Neuronal stem cell (in vitro differentiated cells): ENCODE results near the gene ZFYVE9.
"Not testable (repeated sequence)": the region's sequence is repeated elsewhere in the genome, so short reads cannot be mapped to it uniquely, and the experiment has no call there.

Experiments
- DNase-seq: peaks from one replicate; pipeline ENCODE4 v3.0.0-alpha.2; 2013; ENCODE audit warnings: low spot score
- H2AFZ ChIP-seq: one replicate; pipeline ENCODE4 v1.6.1; 2013; ENCODE audit warnings: mild to moderate bottlenecking, low read length, inconsistent platforms
- H2AK5ac ChIP-seq: 2 replicates; pipeline ENCODE4 v1.6.1; 2013; ENCODE audit warnings: low read depth, mild to moderate bottlenecking, inconsistent platforms, low read length, moderate library complexity, mixed read lengths
- H2BK120ac ChIP-seq: 2 replicates; pipeline ENCODE4 v1.6.1; 2013; ENCODE audit warnings: low read depth, mild to moderate bottlenecking, inconsistent platforms, low read length, moderate library complexity, mixed read lengths
- H2BK12ac ChIP-seq: one replicate; pipeline ENCODE4 v1.6.1; 2013; ENCODE audit warnings: low read length, inconsistent platforms
- H2BK15ac ChIP-seq: 2 replicates; pipeline ENCODE4 v1.6.1; 2013; ENCODE audit warnings: mild to moderate bottlenecking, low read length, inconsistent platforms, mixed read lengths
- H2BK5ac ChIP-seq: one replicate; pipeline ENCODE4 v1.6.1; 2013; ENCODE audit warnings: inconsistent platforms, mild to moderate bottlenecking, low read length, moderate library complexity
- H3K14ac ChIP-seq: one replicate; pipeline ENCODE4 v1.6.1; 2013; ENCODE audit warnings: low read length, inconsistent platforms
- H3K18ac ChIP-seq: 2 replicates; pipeline ENCODE4 v1.6.1; 2013; ENCODE audit warnings: low read length, inconsistent platforms
- H3K23ac ChIP-seq: 2 replicates; pipeline ENCODE4 v1.6.1; 2013; ENCODE audit warnings: low read depth, mild to moderate bottlenecking, mixed read lengths, low read length, inconsistent platforms; ENCODE audit not compliant: poor library complexity
- H3K27ac ChIP-seq: replicated peaks from 3 replicates; pipeline ENCODE4 v1.5.1; 2013; ENCODE audit warnings: low read length, inconsistent platforms
- H3K27me3 ChIP-seq, 3 experiments: 2 replicates each; pipeline ENCODE4 v1.6.1; 2013; ENCODE audit warnings: low read length in 3 of 3, mild to moderate bottlenecking in 2 of 3, inconsistent platforms in 1 of 3, low read depth in 1 of 3, mixed read lengths in 1 of 3, moderate library complexity in 1 of 3; ENCODE audit not compliant: control insufficient read depth in 3 of 3, insufficient read depth in 3 of 3
- H3K36me3 ChIP-seq, 2 donors: replicated peaks in 1 of 2; 2 replicates each; pipeline ENCODE4 v1.6.1; 2013; ENCODE audit warnings: low read length in 2 of 2; ENCODE audit not compliant: control insufficient read depth in 2 of 2, insufficient read depth in 2 of 2
- H3K4ac ChIP-seq: 2 replicates; pipeline ENCODE4 v1.6.1; 2013; ENCODE audit warnings: inconsistent platforms, mild to moderate bottlenecking, low read length, moderate library complexity
- H3K4me1 ChIP-seq, 2 donors: 1 replicate in 1 of 2; 2 replicates in 1 of 2; pipeline ENCODE4 v1.6.1; 2013; ENCODE audit warnings: low read length in 2 of 2, low read depth in 1 of 2; ENCODE audit not compliant: control insufficient read depth in 2 of 2, insufficient read depth in 1 of 2
- H3K4me2 ChIP-seq: one replicate; pipeline ENCODE4 v1.6.1; 2013; ENCODE audit warnings: mild to moderate bottlenecking, low read length, inconsistent platforms; ENCODE audit not compliant: insufficient read depth, poor library complexity, severe bottlenecking
- H3K4me3 ChIP-seq, 2 donors: 2 replicates each; pipeline ENCODE4 v1.5.1; 2013; ENCODE audit warnings: low read length in 2 of 2, mild to moderate bottlenecking in 2 of 2, inconsistent platforms in 1 of 2, moderate library complexity in 1 of 2
- H3K79me1 ChIP-seq: one replicate; pipeline ENCODE4 v1.6.1; 2013; ENCODE audit warnings: low read depth, mild to moderate bottlenecking, inconsistent platforms, low read length, moderate library complexity
- H3K9ac ChIP-seq: one replicate; pipeline ENCODE4 v1.6.1; 2013; ENCODE audit warnings: mild to moderate bottlenecking, low read depth, low read length, inconsistent platforms; ENCODE audit not compliant: poor library complexity
- H3K9me3 ChIP-seq, 2 donors: replicated peaks in 1 of 2; 2 replicates each; pipeline versions ENCODE3 to v1.6.1; 2013; ENCODE audit warnings: low read length in 2 of 2, mild to moderate bottlenecking in 2 of 2, inconsistent platforms in 1 of 2, low read depth in 1 of 2, mixed read lengths in 1 of 2, moderate library complexity in 1 of 2; ENCODE audit not compliant: control insufficient read depth in 2 of 2, insufficient read depth in 1 of 2
- H4K8ac ChIP-seq: one replicate; pipeline ENCODE4 v1.6.1; 2013; ENCODE audit warnings: low read depth, mild to moderate bottlenecking, inconsistent platforms, low read length, moderate library complexity
- H4K91ac ChIP-seq: one replicate; pipeline ENCODE4 v1.6.1; 2013; ENCODE audit warnings: low read length, low read depth, mild to moderate bottlenecking, inconsistent platforms; ENCODE audit not compliant: poor library complexity
- WGBS, 2 donors: extraction: QIAGEN DNeasy Blood & Tissue Kit; methylation state at CpG; one replicate each; pipeline ENCODE4 v1.1.7; 2013; ENCODE audit warnings: missing lambda C conversion rate in 2 of 2, mixed read lengths in 1 of 2; ENCODE audit not compliant: insufficient read length in 2 of 2, insufficient replicate concordance in 1 of 2; ENCODE audit errors: extremely low coverage in 2 of 2; 5-methylcytosine and 5-hydroxymethylcytosine counted together

Gene ZFYVE9

GRCh38 chr1:52180176-52180575, 38.3 kb downstream of the ZFYVE9 start:
- Histone ChIP-seq H3K27ac (no peak overlapping the region), H2BK15ac (no peak overlapping the region), H3K9ac (no peak overlapping the region), H2AK5ac (no peak overlapping the region), H3K23ac (no peak overlapping the region), H3K36me3 (no peaks in the 10 kb centered on the region), H3K18ac (no peak overlapping the region), H2BK5ac (no peak overlapping the region), H4K91ac (no peak overlapping the region), H3K9me3 (peaks cover 2 to 8% of the 10 kb centered on the region in 2 donors), H3K27me3 (no peaks in the 10 kb centered on the region), H2BK12ac (no peak overlapping the region), H3K4me2 (no peak overlapping the region), H3K4me1 (no peaks in the 10 kb centered on the region), H4K8ac (no peak overlapping the region), H3K79me1 (no peaks in the 10 kb centered on the region), H3K4ac (no peak overlapping the region), H2BK120ac (no peak overlapping the region), H3K14ac (no peak overlapping the region), H3K4me3 (no peak overlapping the region), H2AFZ (no peak overlapping the region)
- no peak for DNase-seq
- WGBS, 2 donors: no CpG with 5 or more reads among the region's 3 CpGs

- H2BK15ac ChIP-seq, H3K14ac ChIP-seq, H2BK12ac ChIP-seq, H3K27me3 ChIP-seq, H3K4ac ChIP-seq, H2BK120ac ChIP-seq, H2BK5ac ChIP-seq, H3K4me1 ChIP-seq, H4K91ac ChIP-seq, H2AK5ac ChIP-seq, H3K4me3 ChIP-seq, H4K8ac ChIP-seq, DNase-seq, H3K18ac ChIP-seq, H3K79me1 ChIP-seq, H3K36me3 ChIP-seq, H3K23ac ChIP-seq, H3K9ac ChIP-seq, H2AFZ ChIP-seq: not testable (repeated sequence)
- Histone ChIP-seq H3K4me2 (peak overlapping the region; percentile 11), H3K9me3 (peaks cover 2 to 13% of the 10 kb centered on the region in 2 donors), H3K27ac (peak overlapping the region; percentile 67)
- WGBS, 2 donors: no CpG with 5 or more reads among the region's 36 CpGs
Observed at GRCh38 chr1:52181759-52182158, 39.9 kb downstream of the ZFYVE9 start.

- not testable (repeated sequence) for H3K27me3 ChIP-seq, H3K4me1 ChIP-seq, H2BK120ac ChIP-seq, H3K14ac ChIP-seq, H3K4me3 ChIP-seq, H2AK5ac ChIP-seq, H2BK5ac ChIP-seq, H3K4me2 ChIP-seq, H3K23ac ChIP-seq, H3K79me1 ChIP-seq, H3K27ac ChIP-seq, H4K91ac ChIP-seq, H3K18ac ChIP-seq, H3K36me3 ChIP-seq, H4K8ac ChIP-seq, H3K4ac ChIP-seq, H2BK15ac ChIP-seq, H3K9ac ChIP-seq, H2AFZ ChIP-seq, H2BK12ac ChIP-seq, DNase-seq
- WGBS, 2 donors: no CpG with 5 or more reads among the region's 5 CpGs
- peaks cover under 1 to 18% of the 10 kb centered on the region in 2 donors for H3K9me3 ChIP-seq
Observed at GRCh38 chr1:52182328-52182727, 40.4 kb downstream of the ZFYVE9 start.

- Histone ChIP-seq H3K4me2 (no peak overlapping the region), H2BK5ac (no peak overlapping the region), H2BK15ac (no peak overlapping the region), H2AFZ (no peak overlapping the region), H3K18ac (no peak overlapping the region), H3K9ac (no peak overlapping the region), H3K27ac (no peak overlapping the region), H3K4me1 (no peaks in the 10 kb centered on the region), H2AK5ac (no peak overlapping the region), H3K36me3 (no peaks in the 10 kb centered on the region), H4K8ac (no peak overlapping the region), H2BK12ac (no peak overlapping the region), H3K27me3 (no peaks in the 10 kb centered on the region), H3K79me1 (no peaks in the 10 kb centered on the region), H4K91ac (no peak overlapping the region), H3K9me3 (peaks cover 0 to 18% of the 10 kb centered on the region in 2 donors), H3K4me3 (no peak overlapping the region), H3K14ac (no peak overlapping the region), H3K23ac (no peak overlapping the region), H2BK120ac (no peak overlapping the region), H3K4ac (no peak overlapping the region)
- no peak for DNase-seq
- 100% methylated on average over 1 to 3 of the region's 3 CpGs for WGBS, 2 donors
Observed at GRCh38 chr1:52182874-52183400, 41.0 kb downstream of the ZFYVE9 start.
